Activated B cell treated with CpG ODN at 0.5 μM for 24 hours (primary cell): ENCODE data around the gene CD247. TPM values are rescaled to one million over a fixed set of nuclear protein-coding genes. Genes with fewer than 3 reads are reported as not detected.

Experiments used
- ATAC-seq: fragments of 200-7000 bp; cut with Tn5 transposase; one replicate; pipeline ENCODE4 v1.10.0; 2021; ENCODE audit warnings: low read depth, mild to moderate bottlenecking, moderate library complexity
- CTCF ChIA-PET: fragments of 350-600 bp; sonication (Branson Sonifier 250); formaldehyde crosslinking; loops from one replicate; lab custom pipeline; 2021; ENCODE audit warnings: antibody characterized with exemption; lab: Charles Lee
- POLR2A ChIA-PET: fragments of 350-600 bp; sonication (Branson Sonifier 250); formaldehyde crosslinking; loops from one replicate; lab custom pipeline; 2021; ENCODE audit warnings: antibody characterized with exemption; lab: Charles Lee
- DNase-seq: peaks from one replicate; pipeline ENCODE4 v3.0.0; 2022
- H3K27ac Mint-ChIP-seq: one replicate; pipeline ENCODE4 v1.8.0; 2020; ENCODE audit warnings: mixed read lengths
- H3K27me3 Mint-ChIP-seq: one replicate; pipeline ENCODE4 v1.8.0; 2021; ENCODE audit warnings: mixed read lengths
- H3K36me3 Mint-ChIP-seq: one replicate; pipeline ENCODE4 v1.8.0; 2021; ENCODE audit warnings: low read depth, mixed read lengths
- H3K4me1 Mint-ChIP-seq: one replicate; pipeline ENCODE4 v1.8.0; 2021; ENCODE audit warnings: mixed read lengths
- H3K4me3 Mint-ChIP-seq: one replicate; pipeline ENCODE4 v1.8.0; 2020; ENCODE audit warnings: mild to moderate bottlenecking, mixed read lengths
- H3K9me3 Mint-ChIP-seq: one replicate; pipeline ENCODE4 v1.8.0; 2020; ENCODE audit warnings: mixed read lengths
- CTCF ChIP-seq: fragments of 200-600 bp; IDR thresholded peaks from one replicate; pipeline ENCODE4 v1.8.0; 2022; ENCODE audit warnings: antibody characterized with exemption, mild to moderate bottlenecking
- intact Hi-C: fragments of 100-400 bp; cut with micrococcal nuclease; formaldehyde crosslinking; loops from one replicate; pipeline ENCODE4 v1.15.1; 2024
- total RNA-seq: library from RNA; stranded (reverse); gene quantifications from 2 replicates; pipeline ENCODE4 v1.2.3, GENCODE V29; 2022

The CD247 gene
- total RNA-seq, 1 donor from 2014 or later, result 1.0 TPM

GRCh38 chr1:167526667-167527383, 8.5 kb upstream of the CD247 start:
- no peak overlapping the region for H3K27ac Mint-ChIP-seq
- H3K4me1 Mint-ChIP-seq, result no peaks in the 10 kb centered on the region
- H3K36me3 Mint-ChIP-seq, result no peaks in the 10 kb centered on the region
- H3K27me3 Mint-ChIP-seq, result peaks cover 13% of the 10 kb centered on the region
- ATAC-seq (no peak), DNase-seq (no peak)
- no peak overlapping the region for H3K4me3 Mint-ChIP-seq
- peaks cover 12% of the 10 kb centered on the region for H3K9me3 Mint-ChIP-seq
- no peak for TF ChIP-seq CTCF
- POLR2A ChIA-PET, result interaction anchor here (1.6 kb wide), 1 partner anchor 86 kb away, joined by 3 read pairs; no protein-coding TSS in a partner anchor
- intact Hi-C loops, result no loop called here
- CTCF ChIA-PET, result no interaction called here

GRCh38 chr1:167524651-167525050, 6.3 kb upstream of the CD247 start:
- ATAC-seq, result no peak
- ChIA-PET CTCF (no interaction called here), POLR2A (interaction anchor here (0.5 kb wide), 1 partner anchor 66 kb away, joined by 4 read pairs; no protein-coding TSS in a partner anchor)
- Mint-ChIP-seq H3K4me3 (no peak overlapping the region), H3K4me1 (no peaks in the 10 kb centered on the region), H3K36me3 (no peaks in the 10 kb centered on the region), H3K27ac (no peak overlapping the region), H3K27me3 (peaks cover 19% of the 10 kb centered on the region), H3K9me3 (peaks cover 12% of the 10 kb centered on the region)
- TF ChIP-seq CTCF, result no peak
- no peak for DNase-seq
- intact Hi-C loops, result no loop called here

GRCh38 chr1:167522246-167522645, 3.9 kb upstream of the CD247 start:
- Mint-ChIP-seq H3K27me3 (peaks cover 27% of the 10 kb centered on the region), H3K9me3 (peaks cover 12% of the 10 kb centered on the region), H3K4me3 (no peak overlapping the region), H3K4me1 (no peaks in the 10 kb centered on the region), H3K36me3 (no peaks in the 10 kb centered on the region), H3K27ac (no peak overlapping the region)
- ATAC-seq, result no peak
- DNase-seq, result no peak
- CTCF ChIA-PET, result no interaction called here
- intact Hi-C loops, result no loop called here
- TF ChIP-seq CTCF, result no peak
- POLR2A ChIA-PET, result no interaction called here

- H3K4me1 Mint-ChIP-seq, result no peaks in the 10 kb centered on the region
- H3K4me3 Mint-ChIP-seq, result no peak overlapping the region
- DNase-seq (no peak), ATAC-seq (no peak)
- peaks cover 12% of the 10 kb centered on the region for H3K9me3 Mint-ChIP-seq
- ChIA-PET CTCF (interaction anchor here (1.3 kb wide), 1 partner anchor 14 kb away, joined by 3 read pairs; no protein-coding TSS in a partner anchor), POLR2A (no interaction called here)
- peaks cover 27% of the 10 kb centered on the region for H3K27me3 Mint-ChIP-seq
- no peak overlapping the region for H3K27ac Mint-ChIP-seq
- TF ChIP-seq CTCF, result no peak
- no peaks in the 10 kb centered on the region for H3K36me3 Mint-ChIP-seq
- intact Hi-C loops, result no loop called here
Observed at GRCh38 chr1:167520711-167521206, 2.4 kb upstream of the CD247 start.

- DNase-seq, result no peak
- Mint-ChIP-seq H3K36me3 (no peaks in the 10 kb centered on the region), H3K4me3 (no peak overlapping the region), H3K4me1 (no peaks in the 10 kb centered on the region), H3K27me3 (peaks cover 19% of the 10 kb centered on the region), H3K27ac (no peak overlapping the region), H3K9me3 (no peaks in the 10 kb centered on the region)
- ChIA-PET POLR2A (interaction anchor here (0.6 kb wide), 1 partner anchor 59 kb away, joined by 6 read pairs; no protein-coding TSS in a partner anchor), CTCF (interaction anchor here (1.2 kb wide), 1 partner anchor 16 kb away, joined by 4 read pairs; no protein-coding TSS in a partner anchor)
- TF ChIP-seq CTCF, result no peak
- intact Hi-C loops, result no loop called here
- ATAC-seq, result no peak
Observed at GRCh38 chr1:167517535-167518330, 596 bp downstream of the CD247 start.
